Measurements from ENCODE around the gene PDIA6.

Gene PDIA6

GRCh38 chr2:10795508-10796046, 17.0 kb downstream of the PDIA6 start:
- H3K27ac ChIP-seq (ENCODE audit: low read depth, low read length): no peak overlapping the region
- peaks cover 22% of the 10 kb centered on the region for H3K36me3 ChIP-seq (ENCODE audit: control insufficient read depth, insufficient read depth, low read length)
- no peak overlapping the region for H3K4me3 ChIP-seq (ENCODE audit: low read length)
- no peak overlapping the region for H3K9ac ChIP-seq (ENCODE audit: low read length)
- no peaks in the 10 kb centered on the region for H3K4me1 ChIP-seq (ENCODE audit: control insufficient read depth, insufficient read depth, low read length)
- H3K27me3 ChIP-seq (ENCODE audit: control insufficient read depth, insufficient read depth, low read length): no peaks in the 10 kb centered on the region

DNA sequence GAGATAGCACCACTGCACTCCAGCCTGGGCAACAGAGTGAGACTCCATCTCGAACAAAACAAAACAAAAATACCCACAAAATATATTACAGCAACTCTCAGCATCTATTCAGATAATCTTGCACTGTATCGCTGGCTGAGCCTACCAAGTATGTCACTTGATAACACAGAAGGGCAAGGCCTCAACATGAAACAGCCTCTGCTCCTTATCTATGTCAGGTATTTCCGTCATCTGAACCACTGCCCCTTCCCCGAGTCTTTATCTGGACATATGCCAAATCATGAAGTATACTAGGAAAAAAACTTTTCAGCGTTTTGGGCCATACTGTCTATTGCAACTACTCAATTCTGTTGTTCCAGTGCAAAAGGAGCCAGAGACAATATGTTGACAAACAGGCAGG, 17.7 kb downstream of the PDIA6 start:
- Histone ChIP-seq H3K9ac (ENCODE audit: low read length) (no peak overlapping the region), H3K27me3 (ENCODE audit: control insufficient read depth, insufficient read depth, low read length) (no peaks in the 10 kb centered on the region), H3K27ac (ENCODE audit: low read depth, low read length) (no peak overlapping the region), H3K36me3 (ENCODE audit: control insufficient read depth, insufficient read depth, low read length) (peaks cover 23% of the 10 kb centered on the region), H3K4me1 (ENCODE audit: control insufficient read depth, insufficient read depth, low read length) (no peaks in the 10 kb centered on the region), H3K4me3 (ENCODE audit: low read length) (no peak overlapping the region)

GRCh38 chr2:10793816-10794215, 18.8 kb downstream of the PDIA6 start:
- H3K4me3 ChIP-seq (ENCODE audit: low read length): no peak overlapping the region
- no peak overlapping the region for H3K27ac ChIP-seq (ENCODE audit: low read depth, low read length)
- H3K9ac ChIP-seq (ENCODE audit: low read length): no peak overlapping the region
- no peaks in the 10 kb centered on the region for H3K4me1 ChIP-seq (ENCODE audit: control insufficient read depth, insufficient read depth, low read length)
- H3K36me3 ChIP-seq (ENCODE audit: control insufficient read depth, insufficient read depth, low read length): peaks cover 29% of the 10 kb centered on the region
- H3K27me3 ChIP-seq (ENCODE audit: control insufficient read depth, insufficient read depth, low read length): no peaks in the 10 kb centered on the region

- Histone ChIP-seq H3K27ac (ENCODE audit: low read depth, low read length) (no peak overlapping the region), H3K36me3 (ENCODE audit: control insufficient read depth, insufficient read depth, low read length) (peaks cover 32% of the 10 kb centered on the region), H3K9ac (ENCODE audit: low read length) (no peak overlapping the region), H3K27me3 (ENCODE audit: control insufficient read depth, insufficient read depth, low read length) (no peaks in the 10 kb centered on the region), H3K4me1 (ENCODE audit: control insufficient read depth, insufficient read depth, low read length) (no peaks in the 10 kb centered on the region), H3K4me3 (ENCODE audit: low read length) (no peak overlapping the region)
Measured at GRCh38 chr2:10792660-10793400, 19.8 kb downstream of the PDIA6 start.

- no peak overlapping the region for H3K27ac ChIP-seq (ENCODE audit: low read depth, low read length)
- H3K27me3 ChIP-seq (ENCODE audit: control insufficient read depth, insufficient read depth, low read length): no peaks in the 10 kb centered on the region
- peaks cover 32% of the 10 kb centered on the region for H3K36me3 ChIP-seq (ENCODE audit: control insufficient read depth, insufficient read depth, low read length)
- no peak overlapping the region for H3K9ac ChIP-seq (ENCODE audit: low read length)
- no peak overlapping the region for H3K4me3 ChIP-seq (ENCODE audit: low read length)
- H3K4me1 ChIP-seq (ENCODE audit: control insufficient read depth, insufficient read depth, low read length): no peaks in the 10 kb centered on the region
Measured at GRCh38 chr2:10792001-10792634, 20.5 kb downstream of the PDIA6 start.

DNA sequence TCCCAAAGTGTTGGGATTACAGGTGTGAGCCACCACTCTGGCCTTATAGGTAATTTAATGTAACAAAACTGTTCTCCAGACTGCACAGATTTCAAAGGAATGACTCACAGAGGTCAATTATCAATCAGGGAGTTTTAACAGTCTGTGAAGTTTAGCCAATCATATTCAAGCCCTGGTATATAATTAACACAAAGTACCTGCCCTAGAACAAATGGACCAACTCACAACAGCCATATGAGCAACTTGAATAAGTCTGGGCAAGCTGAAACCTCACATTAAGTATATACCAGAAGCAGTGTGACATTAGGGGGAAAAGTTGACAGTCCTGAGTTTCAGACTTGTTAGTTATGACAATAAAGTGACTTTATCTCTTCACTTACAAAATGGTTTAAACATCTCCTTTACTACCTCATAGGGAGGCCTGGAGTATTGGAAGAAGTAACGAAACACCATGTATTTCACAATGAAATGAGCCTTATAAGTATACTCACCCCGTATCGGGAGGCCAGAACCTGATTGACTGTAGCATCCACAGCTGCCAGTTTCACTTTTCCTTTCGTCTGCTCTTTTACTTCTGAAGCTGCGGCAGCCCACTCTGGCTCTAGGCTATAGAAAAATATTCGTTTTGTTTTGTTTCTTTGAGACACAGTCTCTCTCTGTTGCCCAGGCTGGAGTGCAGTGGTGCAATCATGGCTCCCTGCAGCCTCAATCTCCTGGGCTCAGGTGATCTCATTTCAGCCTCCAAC, 22.2 kb downstream of the PDIA6 start:
- Histone ChIP-seq H3K27me3 (ENCODE audit: control insufficient read depth, insufficient read depth, low read length) (no peaks in the 10 kb centered on the region), H3K27ac (ENCODE audit: low read depth, low read length) (no peak overlapping the region), H3K4me1 (ENCODE audit: control insufficient read depth, insufficient read depth, low read length) (no peaks in the 10 kb centered on the region), H3K36me3 (ENCODE audit: control insufficient read depth, insufficient read depth, low read length) (peaks cover 32% of the 10 kb centered on the region), H3K4me3 (ENCODE audit: low read length) (no peak overlapping the region), H3K9ac (ENCODE audit: low read length) (no peak overlapping the region)

GRCh38 chr2:10788855-10789254, 23.7 kb downstream of the PDIA6 start:
- no peak overlapping the region for H3K9ac ChIP-seq (ENCODE audit: low read length)
- no peak overlapping the region for H3K27ac ChIP-seq (ENCODE audit: low read depth, low read length)
- no peaks in the 10 kb centered on the region for H3K27me3 ChIP-seq (ENCODE audit: control insufficient read depth, insufficient read depth, low read length)
- peaks cover 36% of the 10 kb centered on the region for H3K36me3 ChIP-seq (ENCODE audit: control insufficient read depth, insufficient read depth, low read length)
- no peak overlapping the region for H3K4me3 ChIP-seq (ENCODE audit: low read length)
- H3K4me1 ChIP-seq (ENCODE audit: control insufficient read depth, insufficient read depth, low read length): no peaks in the 10 kb centered on the region

GRCh38 chr2:10787176-10787968, 25.2 kb downstream of the PDIA6 start:
- Histone ChIP-seq H3K4me1 (ENCODE audit: control insufficient read depth, insufficient read depth, low read length) (no peaks in the 10 kb centered on the region), H3K36me3 (ENCODE audit: control insufficient read depth, insufficient read depth, low read length) (peaks cover 40% of the 10 kb centered on the region), H3K27ac (ENCODE audit: low read depth, low read length) (no peak overlapping the region), H3K9ac (ENCODE audit: low read length) (no peak overlapping the region), H3K4me3 (ENCODE audit: low read length) (no peak overlapping the region), H3K27me3 (ENCODE audit: control insufficient read depth, insufficient read depth, low read length) (no peaks in the 10 kb centered on the region)

DNA sequence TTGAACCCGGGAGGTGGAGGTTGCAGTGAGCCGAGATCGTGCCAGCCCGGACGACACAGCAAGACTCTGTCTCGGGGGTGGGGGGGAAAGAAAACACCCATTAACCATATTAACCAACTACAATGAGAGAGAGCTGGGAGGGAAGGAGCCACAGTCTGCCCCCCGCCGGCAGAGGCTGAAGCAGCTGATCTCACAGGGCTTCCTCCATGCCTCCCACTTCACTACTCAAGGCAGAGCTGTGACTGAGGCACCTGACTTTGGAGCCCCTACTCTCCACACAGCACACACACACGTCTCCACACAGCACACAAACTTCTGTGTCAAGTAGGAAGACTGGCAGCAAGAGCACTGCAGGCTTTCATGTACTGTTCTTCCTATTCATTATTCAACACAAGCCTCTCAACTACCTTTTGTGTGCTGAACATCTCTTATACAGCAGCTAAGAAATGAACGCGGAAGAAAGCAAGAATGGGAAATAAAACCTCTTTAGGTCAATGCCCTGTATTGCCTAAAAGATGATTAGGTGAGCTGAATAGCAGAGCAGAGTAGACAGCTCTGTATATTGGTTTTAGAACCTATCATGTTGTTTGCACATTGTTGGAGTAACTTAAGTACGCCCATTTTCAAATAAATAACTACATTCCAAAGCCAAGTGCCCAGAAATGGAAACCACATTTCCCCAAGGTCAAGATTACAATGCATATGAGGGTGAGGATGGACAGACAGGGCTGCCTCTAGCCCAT, 26.2 kb downstream of the PDIA6 start:
- Histone ChIP-seq H3K4me1 (ENCODE audit: control insufficient read depth, insufficient read depth, low read length) (no peaks in the 10 kb centered on the region), H3K9ac (ENCODE audit: low read length) (no peak overlapping the region), H3K36me3 (ENCODE audit: control insufficient read depth, insufficient read depth, low read length) (peaks cover 37% of the 10 kb centered on the region), H3K27ac (ENCODE audit: low read depth, low read length) (no peak overlapping the region), H3K4me3 (ENCODE audit: low read length) (no peak overlapping the region), H3K27me3 (ENCODE audit: control insufficient read depth, insufficient read depth, low read length) (no peaks in the 10 kb centered on the region)

- no peak overlapping the region for H3K9ac ChIP-seq (ENCODE audit: low read length)
- H3K36me3 ChIP-seq (ENCODE audit: control insufficient read depth, insufficient read depth, low read length): peaks cover 36% of the 10 kb centered on the region
- H3K27me3 ChIP-seq (ENCODE audit: control insufficient read depth, insufficient read depth, low read length): no peaks in the 10 kb centered on the region
- H3K4me1 ChIP-seq (ENCODE audit: control insufficient read depth, insufficient read depth, low read length): no peaks in the 10 kb centered on the region
- no peak overlapping the region for H3K4me3 ChIP-seq (ENCODE audit: low read length)
- H3K27ac ChIP-seq (ENCODE audit: low read depth, low read length): peak overlapping the region; percentile 38
Measured at GRCh38 chr2:10785260-10785659, 27.3 kb downstream of the PDIA6 start.

DNA sequence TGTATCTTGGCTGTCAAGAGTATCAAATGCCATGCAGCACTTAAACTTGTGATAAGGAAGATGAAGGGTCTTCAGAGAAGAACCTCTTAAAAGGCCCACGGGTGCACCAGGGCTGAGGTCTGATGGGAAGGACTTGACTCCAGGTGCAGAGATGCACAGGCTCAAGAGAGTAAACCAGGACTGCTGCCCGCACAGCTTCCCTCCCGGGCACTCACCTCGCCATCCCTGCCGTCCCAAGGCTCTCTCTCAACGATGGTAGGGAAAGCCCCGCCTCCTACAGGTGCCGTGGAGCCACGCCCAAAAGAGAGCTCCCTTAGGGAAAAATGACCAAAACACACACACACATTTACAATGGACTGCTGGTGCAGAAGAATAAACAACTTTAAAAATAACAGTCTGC, 27.9 kb downstream of the PDIA6 start:
- Histone ChIP-seq H3K4me1 (ENCODE audit: control insufficient read depth, insufficient read depth, low read length) (no peaks in the 10 kb centered on the region), H3K27ac (ENCODE audit: low read depth, low read length) (peak overlapping the region; percentile 38), H3K9ac (ENCODE audit: low read length) (no peak overlapping the region), H3K36me3 (ENCODE audit: control insufficient read depth, insufficient read depth, low read length) (peaks cover 36% of the 10 kb centered on the region), H3K27me3 (ENCODE audit: control insufficient read depth, insufficient read depth, low read length) (no peaks in the 10 kb centered on the region), H3K4me3 (ENCODE audit: low read length) (no peak overlapping the region)

Measured in rectal smooth muscle tissue (tissue), 1 donor.